GM13977 (cell line): Measurements from ENCODE around the gene HOXB6.

Experiments
- DNase-seq: peaks from one replicate; pipeline ENCODE4 v3.0.0; 2012; ENCODE audit warnings: low spot score
- CTCF ChIP-seq: IDR thresholded peaks from 2 replicates; pipeline ENCODE4 v1.5.1; 2012; ENCODE audit warnings: mild to moderate bottlenecking, control low read depth; ENCODE audit not compliant: insufficient read depth; ENCODE audit errors: extremely low read depth, missing control alignments
- in situ Hi-C: fragments of 300-500 bp; cut with MboI; formaldehyde crosslinking; loops from one replicate; pipeline ENCODE4 v1.12.0; 2022; ENCODE audit warnings: low sequenced_read_pairs, low pct_unique_long_range_greater_than_20kb, mixed read lengths, inconsistent platforms; ENCODE audit not compliant: unreplicated experiment

The HOXB6 gene

GRCh38 chr17:48641541-48642058, 36.8 kb upstream of the HOXB6 start:
- in situ Hi-C loops: no loop called here

GRCh38 chr17:48640858-48641180, 36.0 kb upstream of the HOXB6 start:
- in situ Hi-C loops: no loop called here
- TF ChIP-seq CTCF: no peak
- DNase-seq: no peak

More at GRCh38 chr17:48641541-48642058, 36.8 kb upstream of the HOXB6 start:
- no peak for DNase-seq
- TF ChIP-seq CTCF: peak; percentile 10

GRCh38 chr17:48639982-48640857, 35.4 kb upstream of the HOXB6 start:
- in situ Hi-C loops: no loop called here
- DNase-seq: no peak

GRCh38 chr17:48639136-48639535, 34.4 kb upstream of the HOXB6 start:
- no peak for TF ChIP-seq CTCF
- in situ Hi-C loops: no loop called here
- DNase-seq: no peak

More at GRCh38 chr17:48639982-48640857, 35.4 kb upstream of the HOXB6 start:
- no peak for TF ChIP-seq CTCF

- in situ Hi-C loops: no loop called here
- DNase-seq: no peak
- TF ChIP-seq CTCF: no peak
These were observed 32.8 kb upstream of the HOXB6 start for GRCh38 chr17:48637323-48638260.

- peak; percentile 76 for TF ChIP-seq CTCF
- in situ Hi-C loops: no loop called here
- DNase-seq: peak; percentile 79
These were observed 31.6 kb upstream of the HOXB6 start for GRCh38 chr17:48636177-48637018.
